H9 (cell line): ENCODE measurements around the gene XRCC3. TPM values are rescaled to one million over a fixed set of nuclear protein-coding genes. Genes with fewer than 3 reads are reported as not detected.

Experiments used
- DNase-seq: peaks from one replicate; pipeline ENCODE4 v3.0.0-alpha.2; 2017
- H2AFZ ChIP-seq: one replicate; pipeline ENCODE4 v1.6.1; 2013; ENCODE audit warnings: mild to moderate bottlenecking, low read length, control low read depth, moderate library complexity
- H2AK5ac ChIP-seq: 2 replicates; pipeline ENCODE4 v1.6.1; 2013; ENCODE audit warnings: low read length, control low read depth, mixed read lengths; ENCODE audit not compliant: insufficient read length
- H2BK120ac ChIP-seq: one replicate; pipeline ENCODE4 v1.6.1; 2013; ENCODE audit warnings: low read depth, mild to moderate bottlenecking, low read length, control low read depth, inconsistent platforms; ENCODE audit not compliant: poor library complexity, severe bottlenecking
- H2BK12ac ChIP-seq: 2 replicates; pipeline ENCODE4 v1.6.1; 2013; ENCODE audit warnings: low read length, control low read depth, mixed read lengths, low read depth; ENCODE audit not compliant: insufficient read length
- H2BK15ac ChIP-seq: 2 replicates; pipeline ENCODE4 v1.6.1; 2013; ENCODE audit warnings: low read depth, low read length, control low read depth
- H2BK20ac ChIP-seq: one replicate; pipeline ENCODE4 v1.6.1; 2013; ENCODE audit warnings: low read depth, mild to moderate bottlenecking, low read length, control low read depth, inconsistent platforms; ENCODE audit not compliant: poor library complexity, severe bottlenecking
- H2BK5ac ChIP-seq: 2 replicates; pipeline ENCODE4 v1.6.1; 2013; ENCODE audit warnings: low read length, control low read depth, mixed read lengths; ENCODE audit not compliant: insufficient read length
- H3K14ac ChIP-seq: 2 replicates; pipeline ENCODE4 v1.6.1; 2013; ENCODE audit warnings: low read length, control low read depth; ENCODE audit not compliant: insufficient read depth
- H3K18ac ChIP-seq: 2 replicates; pipeline ENCODE4 v1.6.1; 2013; ENCODE audit warnings: low read depth, mild to moderate bottlenecking, mixed read lengths, low read length, control low read depth; ENCODE audit not compliant: insufficient read length
- H3K23ac ChIP-seq: 2 replicates; pipeline ENCODE4 v1.6.1; 2013; ENCODE audit warnings: low read length, control low read depth, mixed read lengths, low read depth; ENCODE audit not compliant: insufficient read length
- H3K23me2 ChIP-seq: 2 replicates; pipeline ENCODE4 v1.6.1; 2013; ENCODE audit warnings: low read depth, mild to moderate bottlenecking, mixed read lengths, low read length, control low read depth; ENCODE audit not compliant: insufficient read length, poor library complexity, severe bottlenecking
- H3K27ac ChIP-seq: 2 replicates; pipeline ENCODE4 v1.5.1; 2013; ENCODE audit warnings: low read length, control low read depth, mixed read lengths, low read depth; ENCODE audit not compliant: insufficient read length
- H3K27me3 ChIP-seq: 2 replicates; pipeline ENCODE4 v1.6.1; 2013; ENCODE audit warnings: low read length, control low read depth, inconsistent platforms; ENCODE audit not compliant: insufficient read depth
- H3K4ac ChIP-seq: 2 replicates; pipeline ENCODE4 v1.6.1; 2013; ENCODE audit warnings: low read depth, mild to moderate bottlenecking, control low read depth, inconsistent platforms, low read length, moderate library complexity
- H3K4me1 ChIP-seq: 2 replicates; pipeline ENCODE4 v1.6.1; 2013; ENCODE audit warnings: low read length, control low read depth, inconsistent platforms; ENCODE audit not compliant: insufficient read depth
- H3K4me2 ChIP-seq: 2 replicates; pipeline ENCODE4 v1.6.1; 2013; ENCODE audit warnings: low read length, control low read depth, mixed read lengths; ENCODE audit not compliant: insufficient read length, insufficient read depth
- H3K56ac ChIP-seq: 2 replicates; pipeline ENCODE4 v1.6.1; 2013; ENCODE audit warnings: low read depth, mild to moderate bottlenecking, mixed read lengths, low read length, control low read depth; ENCODE audit not compliant: insufficient read length
- H3K79me1 ChIP-seq: 2 replicates; pipeline ENCODE4 v1.6.1; 2013; ENCODE audit warnings: low read depth, mild to moderate bottlenecking, moderate library complexity, low read length, control low read depth, inconsistent platforms; ENCODE audit not compliant: insufficient read depth, poor library complexity, severe bottlenecking
- H3K79me2 ChIP-seq: 2 replicates; pipeline ENCODE4 v1.6.1; 2013; ENCODE audit warnings: low read length, control low read depth, inconsistent platforms; ENCODE audit not compliant: insufficient read depth
- H3K9ac ChIP-seq: 2 replicates; pipeline ENCODE4 v1.6.1; 2013; ENCODE audit warnings: low read length, control low read depth, mixed read lengths; ENCODE audit not compliant: insufficient read length; ENCODE audit errors: extremely low read depth
- H3K9me3 ChIP-seq: one replicate; pipeline ENCODE4 v1.6.1; 2013; ENCODE audit warnings: low read depth, low read length, inconsistent platforms; ENCODE audit not compliant: control insufficient read depth
- H3T11ph ChIP-seq: one replicate; pipeline ENCODE4 v1.6.1; 2013; ENCODE audit warnings: mild to moderate bottlenecking, low read length, control low read depth, inconsistent platforms
- H4K20me1 ChIP-seq: one replicate; pipeline ENCODE4 v1.6.1; 2013; ENCODE audit not compliant: control insufficient read depth, insufficient read length, insufficient read depth
- H4K5ac ChIP-seq: 2 replicates; pipeline ENCODE4 v1.6.1; 2013; ENCODE audit warnings: low read depth, mild to moderate bottlenecking, mixed read lengths, low read length, control low read depth; ENCODE audit not compliant: insufficient read length
- H4K8ac ChIP-seq: replicated peaks from 2 replicates; pipeline ENCODE4 v1.6.1; 2013; ENCODE audit warnings: low read length, control low read depth, mixed read lengths, low read depth; ENCODE audit not compliant: insufficient read length
- H4K91ac ChIP-seq: 2 replicates; pipeline ENCODE4 v1.6.1; 2013; ENCODE audit warnings: low read depth, mild to moderate bottlenecking, moderate library complexity, mixed read lengths, low read length, control low read depth; ENCODE audit not compliant: insufficient read length
- H3K27ac Mint-ChIP-seq, 3 experiments: 2 replicates in 2 of 3; 3 replicates in 1 of 3; pipeline ENCODE4 v1.8.0; 2020 to 2021; ENCODE audit warnings: mixed read lengths in 3 of 3, mild to moderate bottlenecking in 1 of 3, moderate library complexity in 1 of 3
- H3K27me3 Mint-ChIP-seq: 2 replicates; pipeline ENCODE4 v1.8.0; 2021; ENCODE audit warnings: low read depth, mild to moderate bottlenecking, moderate library complexity, mixed read lengths
- H3K36me3 Mint-ChIP-seq, 3 experiments: 2 replicates in 2 of 3; 3 replicates in 1 of 3; pipeline ENCODE4 v1.8.0; 2020 to 2021; ENCODE audit warnings: low read depth in 3 of 3, mixed read lengths in 3 of 3; ENCODE audit not compliant: insufficient read depth in 1 of 3
- H3K4me1 Mint-ChIP-seq, 2 experiments: 2 replicates each; pipeline ENCODE4 v1.8.0; 2020; ENCODE audit warnings: mixed read lengths in 2 of 2
- H3K4me3 Mint-ChIP-seq, 2 experiments: 2 replicates in 1 of 2; 3 replicates in 1 of 2; pipeline ENCODE4 v1.8.0; 2020 to 2021; ENCODE audit warnings: mild to moderate bottlenecking in 2 of 2, mixed read lengths in 2 of 2, moderate library complexity in 1 of 2
- H3K9me3 Mint-ChIP-seq, 2 experiments: 2 replicates in 1 of 2; 3 replicates in 1 of 2; pipeline ENCODE4 v1.8.0; 2020; ENCODE audit warnings: mild to moderate bottlenecking in 2 of 2, mixed read lengths in 2 of 2, moderate library complexity in 1 of 2
- CTCF ChIP-seq: fragments of 200-600 bp; sonication (generic); conservative IDR thresholded peaks from 3 replicates; pipeline ENCODE4 v1.8.0; 2021; ENCODE audit warnings: antibody characterized with exemption, mild to moderate bottlenecking
- WGBS: extraction: QIAGEN DNeasy Blood & Tissue Kit; methylation state at CpG from one replicate; pipeline ENCODE4 v1.1.7; 2013; ENCODE audit warnings: missing lambda C conversion rate, low lambda C conversion rate, mixed read lengths; ENCODE audit not compliant: insufficient read length; ENCODE audit errors: extremely low coverage; 5-methylcytosine and 5-hydroxymethylcytosine counted together
- total RNA-seq: library from RNA; stranded (reverse); gene quantifications from 2 replicates; pipeline ENCODE4 v1.2.1, GENCODE V29; 2021

XRCC3 gene
- total RNA-seq, 1 experiment from 2014 or later = 45.3 TPM

DNA sequence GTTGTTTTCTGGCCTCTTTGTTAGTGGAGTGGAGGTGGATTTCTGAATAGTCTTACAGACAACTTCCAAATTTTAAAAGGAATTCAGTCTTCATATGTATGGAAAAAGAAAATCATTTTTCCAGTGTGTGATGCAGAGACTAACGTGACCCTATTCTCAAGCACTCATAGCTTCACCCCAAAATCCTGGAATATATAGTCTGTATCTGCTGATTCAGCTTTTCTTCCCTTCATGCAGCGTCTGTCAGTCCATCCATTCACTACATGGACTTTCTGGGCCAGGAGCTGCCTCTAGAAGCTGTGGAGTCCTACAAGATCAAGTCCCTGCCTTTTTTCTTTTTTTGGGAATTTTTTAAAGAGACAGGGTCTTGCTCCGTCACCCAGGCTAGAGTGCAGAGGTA is 62.4 kb downstream of the XRCC3 start:
- WGBS = no CpG with 5 or more reads among the region's 3 CpGs
- Histone ChIP-seq H4K20me1 (no peaks in the 10 kb centered on the region), H3K27ac (no peak overlapping the region)

More for the DNA sequence above, 62.4 kb downstream of the XRCC3 start:
- no peak overlapping the region for H3K4ac ChIP-seq
- no peak overlapping the region for H2AK5ac ChIP-seq
- peaks cover 9% of the 10 kb centered on the region for H3K79me1 ChIP-seq
- no peak overlapping the region for H4K8ac ChIP-seq
- no peak overlapping the region for H4K91ac ChIP-seq
- no peak overlapping the region for H3K14ac ChIP-seq
- no peak overlapping the region for H4K5ac ChIP-seq
- H3K79me2 ChIP-seq = peaks cover 7% of the 10 kb centered on the region; the same call in 1 of the 2 replicates
- H2BK15ac ChIP-seq = no peak overlapping the region
- Mint-ChIP-seq H3K9me3 (no peaks in the 10 kb centered on the region), H3K27me3 (no peaks in the 10 kb centered on the region), H3K4me1 (no peaks in the 10 kb centered on the region), H3K27ac (peak overlapping the region in 1 of 3 experiments; percentile 34; a peak in 2 of 7 replicates), H3K4me3 (no peak overlapping the region), H3K36me3 (peaks cover 18 to 48% (median 39%) of the 10 kb centered on the region in 3 experiments; a peak in 6 of 7 replicates)
- H3K9ac ChIP-seq = no peak overlapping the region
- no peaks in the 10 kb centered on the region for H3K4me1 ChIP-seq
- DNase-seq = no peak
- H3K9me3 ChIP-seq = no peaks in the 10 kb centered on the region
- no peak overlapping the region for H3K56ac ChIP-seq
- no peak overlapping the region for H2BK20ac ChIP-seq
- TF ChIP-seq CTCF = no peak
- H3K4me2 ChIP-seq = no peak overlapping the region
- H3K18ac ChIP-seq = no peak overlapping the region
- H3K27me3 ChIP-seq = no peaks in the 10 kb centered on the region
- H3K23ac ChIP-seq = no peak overlapping the region
- no peak overlapping the region for H2AFZ ChIP-seq
- H2BK5ac ChIP-seq = no peak overlapping the region
- no peak overlapping the region for H2BK12ac ChIP-seq
- H2BK120ac ChIP-seq = no peak overlapping the region
- H3T11ph ChIP-seq = no peak overlapping the region
- H3K23me2 ChIP-seq = no peaks in the 10 kb centered on the region
